ENCODE data around the gene PLEKHA7. TPM values are rescaled to one million over a fixed set of nuclear protein-coding genes. Genes with fewer than 3 reads are reported as not detected.
A peak's percentile ranks its signal among the peaks of the same experiment; 100 is the strongest.

The PLEKHA7 gene
- total RNA-seq, 2 donors from 2014 or later, result 17.5 to 21.9 TPM

- no peak for DNase-seq
- Mint-ChIP-seq H3K4me1 (peaks cover 19% of the 10 kb centered on the region), H3K9me3 (no peaks in the 10 kb centered on the region), H3K27me3 (ENCODE audit: insufficient read depth) (peaks cover 20% of the 10 kb centered on the region), H3K36me3 (ENCODE audit: low read depth) (no peaks in the 10 kb centered on the region), H3K27ac (no peak overlapping the region), H3K4me3 (no peak overlapping the region)
- WGBS, 2 experiments (ENCODE audit: insufficient coverage in 1 of 2, insufficient read length in 1 of 2), result 77 to 80% methylated on average over 1 to 5 of the region's 6 CpGs
- Histone ChIP-seq H3K27me3 (ENCODE audit: control insufficient read depth, insufficient read depth, low read length, poor library complexity, severe bottlenecking) (peaks cover 8% of the 10 kb centered on the region), H3K36me3 (ENCODE audit: control insufficient read depth, insufficient read depth, low read length) (no peaks in the 10 kb centered on the region), H3K4me1 (ENCODE audit: control insufficient read depth, insufficient read depth, low read length) (peaks cover 7% of the 10 kb centered on the region), H3K27ac (ENCODE audit: low read depth, low read length) (no peak overlapping the region), H3K9me3 (ENCODE audit: control insufficient read depth, low read length) (no peaks in the 10 kb centered on the region), H3K4me3 (ENCODE audit: low read length) (no peak overlapping the region), H3K9ac (ENCODE audit: extremely low read depth, low read length, poor library complexity, severe bottlenecking) (no peak overlapping the region)
- TF ChIP-seq CTCF (conservative IDR thresholded peaks at IDR 0.05), result no peak
Measured at GRCh38 chr11:16946477-16947282, 67.5 kb downstream of the PLEKHA7 start.

- Histone ChIP-seq H3K4me3 (ENCODE audit: low read length) (no peak overlapping the region), H3K36me3 (ENCODE audit: control insufficient read depth, insufficient read depth, low read length) (no peaks in the 10 kb centered on the region), H3K4me1 (ENCODE audit: control insufficient read depth, insufficient read depth, low read length) (peaks cover 7% of the 10 kb centered on the region), H3K9me3 (ENCODE audit: control insufficient read depth, low read length) (no peaks in the 10 kb centered on the region), H3K27me3 (ENCODE audit: control insufficient read depth, insufficient read depth, low read length, poor library complexity, severe bottlenecking) (peaks cover 3% of the 10 kb centered on the region), H3K27ac (ENCODE audit: low read depth, low read length) (no peak overlapping the region), H3K9ac (ENCODE audit: extremely low read depth, low read length, poor library complexity, severe bottlenecking) (no peak overlapping the region)
- H3K27ac Mint-ChIP-seq, result no peak overlapping the region
- no peak overlapping the region for H3K4me3 Mint-ChIP-seq
- DNase-seq, result peak; percentile 82
- H3K36me3 Mint-ChIP-seq (ENCODE audit: low read depth), result no peaks in the 10 kb centered on the region
- peak; percentile 79 for TF ChIP-seq CTCF (conservative IDR thresholded peaks at IDR 0.05)
- peaks cover 19% of the 10 kb centered on the region for H3K4me1 Mint-ChIP-seq
- no peaks in the 10 kb centered on the region for H3K9me3 Mint-ChIP-seq
- H3K27me3 Mint-ChIP-seq (ENCODE audit: insufficient read depth), result peaks cover 18% of the 10 kb centered on the region
- WGBS, 2 experiments (ENCODE audit: insufficient coverage in 1 of 2, insufficient read length in 1 of 2), result 55 to 65% methylated on average over 2 to 6 of the region's 9 CpGs
Measured at GRCh38 chr11:16945671-16946469, 68.3 kb downstream of the PLEKHA7 start.

DNA sequence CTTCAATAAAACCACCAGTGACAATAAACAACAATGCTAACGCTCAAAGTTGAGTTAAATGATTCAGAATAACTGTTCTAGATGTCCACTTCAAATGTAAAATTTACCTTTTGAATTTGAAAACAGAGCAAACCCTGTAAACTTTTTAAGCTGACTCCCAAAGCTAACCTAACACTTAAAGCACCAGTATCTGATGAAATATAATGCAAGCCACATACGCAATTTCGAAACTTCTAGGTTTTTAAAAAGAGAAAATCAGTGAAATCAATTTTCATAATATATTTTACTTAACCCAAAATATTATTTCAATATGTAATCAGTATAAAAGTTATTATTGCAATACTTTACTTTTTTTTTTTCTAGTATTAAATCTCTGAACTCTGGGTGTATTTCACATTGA, 71.3 kb downstream of the PLEKHA7 start:
- peaks cover 19% of the 10 kb centered on the region for H3K4me1 Mint-ChIP-seq
- Histone ChIP-seq H3K9me3 (ENCODE audit: control insufficient read depth, low read length) (no peaks in the 10 kb centered on the region), H3K27ac (ENCODE audit: low read depth, low read length) (no peak overlapping the region), H3K4me3 (ENCODE audit: low read length) (no peak overlapping the region), H3K36me3 (ENCODE audit: control insufficient read depth, insufficient read depth, low read length) (no peaks in the 10 kb centered on the region), H3K4me1 (ENCODE audit: control insufficient read depth, insufficient read depth, low read length) (peaks cover 7% of the 10 kb centered on the region), H3K27me3 (ENCODE audit: control insufficient read depth, insufficient read depth, low read length, poor library complexity, severe bottlenecking) (no peaks in the 10 kb centered on the region), H3K9ac (ENCODE audit: extremely low read depth, low read length, poor library complexity, severe bottlenecking) (no peak overlapping the region)
- no peak overlapping the region for H3K27ac Mint-ChIP-seq
- no peaks in the 10 kb centered on the region for H3K36me3 Mint-ChIP-seq (ENCODE audit: low read depth)
- H3K9me3 Mint-ChIP-seq, result no peaks in the 10 kb centered on the region
- peaks cover under 1% of the 10 kb centered on the region for H3K27me3 Mint-ChIP-seq (ENCODE audit: insufficient read depth)
- DNase-seq, result no peak
- TF ChIP-seq CTCF (conservative IDR thresholded peaks at IDR 0.05), result no peak
- WGBS, 2 experiments (ENCODE audit: insufficient coverage in 1 of 2, insufficient read length in 1 of 2), result 82 to 100% methylated on average over 1 of the region's 3 CpGs
- no peak overlapping the region for H3K4me3 Mint-ChIP-seq
